GM21360 (cell line): ENCODE data around the gene ZBTB9.

Experiments
- ATAC-seq: cut with Tn5 transposase; IDR thresholded peaks from one replicate; pipeline ENCODE4 v1.9.1; 2021; ENCODE audit warnings: mild to moderate bottlenecking, moderate library complexity; ENCODE audit not compliant: unreplicated experiment

The ZBTB9 gene

GRCh38 chr6:33432546-33432945 is 21.8 kb upstream of the ZBTB9 start:
- no peak for ATAC-seq

DNA sequence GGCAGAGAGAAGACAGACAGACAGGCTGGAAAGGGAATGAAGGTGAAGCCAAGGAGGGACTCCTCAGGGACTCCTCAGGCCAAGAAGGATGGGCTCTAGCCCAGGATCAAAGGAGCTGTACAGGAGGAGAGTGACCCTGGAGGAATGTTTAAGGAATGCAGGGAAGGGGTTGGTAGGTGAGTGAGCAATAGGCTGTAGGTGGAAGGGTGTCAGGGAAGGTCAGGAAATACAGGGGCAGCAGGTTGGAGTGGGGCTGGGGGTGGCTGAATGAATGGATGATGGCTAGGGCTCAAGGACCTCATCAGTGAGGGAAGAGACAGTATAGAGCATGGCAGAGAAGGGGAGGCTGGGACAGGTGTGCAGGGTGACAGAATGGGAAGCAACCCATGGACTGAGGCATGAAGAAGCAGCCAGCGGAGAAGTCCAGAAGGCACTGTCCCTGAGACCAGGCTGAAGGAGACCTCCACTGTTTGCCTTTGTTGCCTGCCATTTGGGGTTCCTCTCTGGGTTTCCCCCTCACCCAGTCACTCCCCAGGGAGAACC is 21.3 kb upstream of the ZBTB9 start:
- ATAC-seq, result no peak

DNA sequence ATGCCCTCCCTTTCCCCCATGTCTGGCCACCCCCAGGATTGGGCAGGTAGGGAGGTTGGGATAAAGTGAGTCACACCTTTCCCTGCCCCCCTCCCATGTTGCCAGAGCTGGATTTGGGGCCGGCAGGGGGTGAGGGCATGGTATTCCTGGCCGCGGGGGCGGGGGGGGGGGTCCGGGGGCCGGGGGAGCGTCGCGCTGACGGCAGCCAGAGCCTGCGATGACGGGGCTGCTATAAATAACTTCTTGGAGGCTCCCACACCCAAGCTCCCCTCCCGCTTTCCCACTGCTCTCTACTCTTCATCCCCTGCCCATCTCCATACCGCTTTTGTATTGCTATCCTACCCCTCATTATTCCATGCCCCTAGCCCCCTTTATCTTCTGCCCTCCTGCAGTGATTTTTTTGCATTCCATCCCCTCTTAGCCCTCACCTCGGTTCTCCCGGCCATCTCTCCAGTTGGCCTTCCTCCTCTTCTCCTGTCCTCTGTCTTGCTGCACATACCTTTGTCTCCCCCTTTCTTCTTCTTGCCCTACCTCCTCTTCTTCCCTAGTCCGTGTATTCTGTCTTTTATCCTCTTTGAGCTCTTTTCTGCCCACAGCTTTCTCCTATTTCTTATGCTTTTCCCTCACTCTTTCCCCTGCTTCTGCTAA is 20.7 kb upstream of the ZBTB9 start:
- no peak for ATAC-seq

GRCh38 chr6:33434961-33435360 is 19.4 kb upstream of the ZBTB9 start:
- ATAC-seq, result no peak

DNA sequence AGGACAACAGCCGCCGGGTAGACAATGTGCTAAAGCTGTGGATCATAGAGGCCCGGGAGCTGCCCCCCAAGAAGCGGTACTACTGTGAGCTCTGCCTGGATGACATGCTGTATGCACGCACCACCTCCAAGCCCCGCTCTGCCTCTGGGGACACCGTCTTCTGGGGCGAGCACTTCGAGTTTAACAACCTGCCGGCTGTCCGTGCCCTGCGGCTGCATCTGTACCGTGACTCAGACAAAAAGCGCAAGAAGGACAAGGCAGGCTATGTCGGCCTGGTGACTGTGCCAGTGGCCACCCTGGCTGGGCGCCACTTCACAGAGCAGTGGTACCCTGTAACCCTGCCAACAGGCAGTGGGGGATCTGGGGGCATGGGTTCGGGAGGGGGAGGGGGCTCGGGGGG is 16.7 kb upstream of the ZBTB9 start:
- no peak for ATAC-seq

- no peak for ATAC-seq
Measured at GRCh38 chr6:33438978-33439594, 15.3 kb upstream of the ZBTB9 start.

DNA sequence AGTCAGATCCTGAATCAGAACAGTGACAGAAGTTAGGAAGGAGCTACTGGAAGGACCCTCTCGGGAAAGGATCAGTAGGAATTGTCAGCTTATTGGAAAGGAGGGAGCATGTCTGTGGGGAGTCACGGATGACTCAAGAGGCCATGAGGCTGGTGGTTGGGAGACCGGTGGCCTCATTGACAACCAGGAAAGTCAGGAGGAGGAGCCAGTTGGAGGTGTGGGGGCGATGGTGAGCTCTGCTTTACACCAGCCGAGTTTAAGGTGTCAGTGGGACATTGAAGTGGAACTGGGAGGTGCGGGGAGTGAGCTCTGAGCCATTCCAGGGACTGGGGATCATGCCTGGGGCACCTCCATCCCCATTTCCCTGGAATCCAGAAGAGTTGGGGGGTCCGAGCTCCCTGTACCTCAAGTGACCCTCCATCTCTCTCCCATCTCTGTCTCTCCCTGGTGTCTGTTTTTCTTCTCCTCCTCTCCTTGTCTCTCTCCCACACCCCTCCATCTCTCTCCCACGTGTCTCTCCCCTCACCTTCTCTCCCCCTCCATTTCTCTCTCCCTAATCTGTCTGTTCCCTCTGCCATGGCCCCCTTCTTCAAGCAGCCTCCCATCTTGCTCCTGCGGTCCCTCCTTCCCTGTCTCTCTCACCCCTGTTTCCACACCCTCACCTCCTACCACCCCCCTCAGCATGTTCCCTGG is 14.3 kb upstream of the ZBTB9 start:
- ATAC-seq, result no peak

DNA sequence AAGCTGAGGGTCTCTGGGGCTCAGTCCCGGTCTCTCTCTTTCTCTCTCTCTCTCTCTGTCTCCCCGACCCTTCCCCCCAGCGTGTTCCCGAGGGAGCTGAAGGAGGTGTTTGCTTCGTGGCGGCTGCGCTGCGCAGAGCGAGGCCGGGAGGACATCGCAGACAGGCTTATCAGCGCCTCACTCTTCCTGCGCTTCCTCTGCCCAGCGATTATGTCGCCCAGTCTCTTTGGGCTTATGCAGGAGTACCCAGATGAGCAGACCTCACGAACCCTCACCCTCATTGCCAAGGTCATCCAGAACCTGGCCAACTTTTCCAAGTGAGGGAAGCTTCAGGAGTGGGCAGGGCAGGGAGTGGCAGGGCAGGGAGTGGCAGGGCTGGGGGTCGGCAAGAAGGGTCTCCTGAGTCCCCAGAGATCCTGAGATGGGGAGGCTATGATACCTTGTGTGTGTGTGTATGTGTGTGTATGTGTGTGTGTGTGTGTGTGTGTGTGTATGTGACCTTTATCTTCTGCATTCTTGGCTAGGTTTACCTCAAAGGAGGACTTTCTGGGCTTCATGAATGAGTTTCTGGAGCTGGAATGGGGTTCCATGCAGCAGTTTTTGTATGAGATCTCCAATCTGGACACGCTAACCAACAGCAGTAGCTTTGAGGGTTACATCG is 13.6 kb upstream of the ZBTB9 start:
- ATAC-seq, result no peak

- no peak for ATAC-seq
Measured at GRCh38 chr6:33441457-33441856, 12.9 kb upstream of the ZBTB9 start.

- ATAC-seq, result no peak
Measured at GRCh38 chr6:33442283-33442682, 12.1 kb upstream of the ZBTB9 start.

GRCh38 chr6:33443025-33443424 is 11.4 kb upstream of the ZBTB9 start:
- no peak for ATAC-seq

- ATAC-seq, result no peak
Measured at GRCh38 chr6:33443619-33444504, 10.5 kb upstream of the ZBTB9 start.

- ATAC-seq, result no peak
Measured at GRCh38 chr6:33445119-33445603, 9.2 kb upstream of the ZBTB9 start.

GRCh38 chr6:33446356-33446755 is 8.0 kb upstream of the ZBTB9 start:
- no peak for ATAC-seq

GRCh38 chr6:33450434-33450833 is 3.9 kb upstream of the ZBTB9 start:
- ATAC-seq, result no peak

GRCh38 chr6:33451606-33452005 is 2.8 kb upstream of the ZBTB9 start:
- ATAC-seq, result no peak

DNA sequence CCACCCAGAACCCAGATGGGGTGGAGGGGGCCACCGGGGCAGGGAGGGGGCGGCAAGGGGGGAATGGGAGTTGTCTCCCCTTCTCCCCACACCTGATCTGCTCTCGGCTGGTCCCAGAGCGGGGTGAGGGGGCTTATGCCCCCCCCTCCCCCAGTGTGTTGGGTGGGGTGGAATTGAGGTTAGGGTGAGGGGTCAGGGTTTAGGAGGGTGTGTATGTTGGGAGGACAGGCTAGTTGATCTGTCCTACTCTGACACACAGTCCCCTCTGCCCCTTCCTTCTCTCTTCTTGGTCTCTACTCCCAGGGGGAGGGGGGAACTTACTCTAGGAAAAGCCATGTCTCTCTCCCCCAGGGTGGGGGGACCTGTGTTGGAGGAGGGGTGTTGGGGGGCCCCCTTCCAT is 1.9 kb upstream of the ZBTB9 start:
- no peak for ATAC-seq

- ATAC-seq, result no peak
Measured at GRCh38 chr6:33453393-33454008, 875 bp upstream of the ZBTB9 start.

DNA sequence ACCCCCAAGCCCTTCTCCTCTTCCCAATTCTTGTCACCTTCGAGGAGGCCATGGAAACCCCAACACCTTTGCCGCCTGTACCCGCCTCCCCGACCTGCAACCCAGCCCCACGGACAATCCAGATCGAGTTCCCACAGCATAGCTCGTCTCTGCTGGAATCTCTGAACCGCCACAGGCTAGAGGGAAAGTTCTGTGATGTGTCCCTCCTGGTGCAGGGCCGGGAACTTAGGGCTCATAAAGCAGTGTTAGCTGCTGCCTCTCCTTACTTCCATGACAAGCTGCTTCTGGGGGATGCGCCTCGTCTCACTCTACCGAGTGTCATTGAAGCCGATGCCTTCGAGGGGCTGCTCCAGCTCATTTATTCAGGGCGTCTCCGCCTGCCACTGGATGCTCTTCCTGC is 675 bp downstream of the ZBTB9 start:
- ATAC-seq, result no peak

- no peak for ATAC-seq
Measured at GRCh38 chr6:33456156-33456555, 1.8 kb downstream of the ZBTB9 start.
